RCC 7860 (cell line): Measurements from ENCODE around the gene ACSM6.
"Not testable (repeated sequence)": the region's sequence is repeated elsewhere in the genome, so short reads cannot be mapped to it uniquely, and the experiment has no call there.

Experiments used
- DNase-seq: peaks from one replicate; pipeline ENCODE4 v3.0.0-alpha.2; 2015; ENCODE audit warnings: low spot score
- FAIRE-seq: peaks from 2 replicates; lab custom pipeline; 2012; peaks lifted over from hg19 to GRCh38; lab: Jason Lieb, UNC

The ACSM6 gene, protein sequence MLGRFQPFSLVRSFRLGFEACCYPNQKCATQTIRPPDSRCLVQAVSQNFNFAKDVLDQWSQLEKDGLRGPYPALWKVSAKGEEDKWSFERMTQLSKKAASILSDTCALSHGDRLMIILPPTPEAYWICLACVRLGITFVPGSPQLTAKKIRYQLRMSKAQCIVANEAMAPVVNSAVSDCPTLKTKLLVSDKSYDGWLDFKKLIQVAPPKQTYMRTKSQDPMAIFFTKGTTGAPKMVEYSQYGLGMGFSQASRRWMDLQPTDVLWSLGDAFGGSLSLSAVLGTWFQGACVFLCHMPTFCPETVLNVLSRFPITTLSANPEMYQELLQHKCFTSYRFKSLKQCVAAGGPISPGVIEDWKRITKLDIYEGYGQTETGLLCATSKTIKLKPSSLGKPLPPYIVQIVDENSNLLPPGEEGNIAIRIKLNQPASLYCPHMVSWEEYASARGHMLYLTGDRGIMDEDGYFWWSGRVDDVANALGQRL

DNA sequence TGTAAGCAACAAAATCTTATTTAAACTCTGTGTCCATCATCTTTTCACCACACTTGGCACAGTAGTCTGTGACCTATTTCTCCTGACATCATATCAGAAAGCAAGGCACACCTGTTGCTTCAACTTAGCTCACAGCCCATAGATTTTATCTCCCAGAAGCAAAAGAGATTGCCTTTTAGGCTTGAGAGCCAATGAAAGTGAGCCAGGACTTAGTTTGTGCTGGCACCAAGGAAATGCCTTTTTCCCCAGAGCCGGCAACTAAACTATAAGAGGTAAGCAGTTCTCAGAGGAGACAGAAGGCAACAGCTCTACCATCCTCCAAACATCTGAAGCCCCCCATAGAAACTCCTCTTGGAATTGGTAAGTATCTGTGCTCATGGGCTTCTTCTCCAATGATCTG lies at the start of gene ACSM6:
ACSM6 (plus strand) TSS at position 295 of the 400 bp plus-strand sequence. CDS start 248 bp downstream, outside the sequence.
- DNase-seq, result no peak
- FAIRE-seq, result no peak

DNA sequence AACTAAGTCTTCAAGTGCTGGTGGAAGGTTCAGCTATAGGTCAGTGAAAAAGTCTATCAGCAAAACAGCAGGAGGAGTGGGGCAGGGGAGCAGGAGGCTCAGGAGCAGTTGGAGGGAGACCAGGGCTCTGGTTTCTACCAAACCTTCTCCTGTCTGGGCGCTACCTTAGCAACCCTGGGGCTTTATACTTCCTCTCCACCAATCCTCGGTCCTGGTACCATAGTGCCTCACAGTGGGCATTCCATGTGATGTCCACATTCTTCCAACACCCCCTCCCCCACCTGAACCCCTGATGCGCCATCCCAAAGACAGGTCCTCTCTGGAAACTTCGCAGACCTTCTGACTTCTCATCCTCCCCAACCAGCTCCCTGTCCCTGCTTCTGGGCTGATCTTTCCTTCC lies 25.3 kb upstream of the ACSM6 start:
- no peak for FAIRE-seq
- DNase-seq, result no peak

DNA sequence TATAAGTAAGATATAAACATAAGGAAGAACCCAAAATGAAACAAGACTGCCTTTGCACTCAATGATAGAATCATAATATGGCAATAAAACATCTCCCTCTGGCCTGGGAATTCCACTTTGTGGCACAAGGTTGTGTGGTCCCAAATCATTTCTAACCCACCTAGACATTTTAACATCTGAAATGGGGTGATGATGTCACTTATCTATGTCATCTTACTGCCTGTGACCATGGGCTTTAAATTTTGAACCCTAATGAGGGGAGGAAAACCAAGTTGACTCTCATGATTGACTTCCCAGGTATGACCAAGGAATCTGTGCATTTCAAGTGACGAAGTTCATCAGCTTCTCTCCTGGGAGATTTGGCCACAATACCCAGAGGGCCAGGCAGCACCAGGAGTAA lies 24.5 kb upstream of the ACSM6 start:
- no peak for DNase-seq
- FAIRE-seq, result no peak

DNA sequence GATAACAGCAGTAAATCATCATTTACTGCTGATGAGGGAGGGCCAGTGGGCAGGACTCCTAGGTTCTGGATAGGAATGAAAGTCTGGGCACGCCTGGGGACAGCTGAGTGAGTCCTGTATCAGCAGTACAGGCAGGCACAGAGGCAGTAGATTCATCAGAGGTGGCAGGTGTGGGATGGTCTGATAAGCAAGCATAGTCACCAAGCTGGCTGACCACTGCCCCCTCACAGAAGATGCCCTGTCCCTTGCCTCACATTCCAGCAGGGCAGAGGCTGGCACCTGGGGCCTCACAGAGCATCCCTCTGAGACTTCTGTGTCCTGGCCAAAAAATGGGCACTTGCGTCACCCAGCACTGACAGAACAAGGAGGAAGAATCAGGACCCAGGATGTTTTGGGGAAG lies 23.2 kb upstream of the ACSM6 start:
- FAIRE-seq (no peak), DNase-seq (no peak)

DNA sequence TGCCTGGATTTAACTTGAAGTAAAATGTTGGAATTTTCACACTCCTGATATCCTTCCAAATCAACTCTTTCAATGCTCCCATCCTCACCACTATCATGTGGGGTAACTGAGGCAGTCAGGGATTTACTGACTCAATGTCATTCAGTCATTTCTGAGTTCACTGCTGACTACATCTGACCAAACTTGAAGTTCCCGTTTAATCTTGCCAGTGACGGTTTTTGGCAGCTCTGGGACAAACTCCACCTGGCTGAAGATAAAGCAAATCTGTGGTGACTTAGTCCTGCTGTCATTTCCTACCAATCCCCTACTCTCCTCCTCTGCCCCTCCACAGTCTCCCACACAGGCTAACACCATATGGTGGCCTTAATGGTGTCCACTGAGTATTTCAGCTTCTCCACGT lies 22.7 kb upstream of the ACSM6 start:
- FAIRE-seq, result no peak
- no peak for DNase-seq

DNA sequence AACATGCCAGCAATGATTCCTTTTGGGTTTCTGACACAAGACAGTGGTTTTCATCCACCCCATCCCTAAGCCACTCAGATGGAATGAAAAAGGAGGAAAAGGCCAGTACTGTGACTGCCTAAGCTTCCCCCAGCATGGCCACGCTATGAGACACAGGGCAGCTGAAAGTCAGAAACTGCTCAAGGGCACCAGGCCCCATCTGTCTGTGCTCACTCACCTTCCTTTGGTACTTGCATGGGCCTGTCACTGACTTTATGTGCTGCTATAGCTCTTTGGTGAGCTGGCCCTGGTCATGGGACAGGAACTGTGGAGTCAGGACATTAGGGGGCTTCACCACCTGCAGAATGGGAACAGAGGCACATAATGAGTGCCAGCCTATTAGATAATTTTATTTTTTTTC lies 21.2 kb upstream of the ACSM6 start:
- DNase-seq, result no peak
- no peak for FAIRE-seq

DNA sequence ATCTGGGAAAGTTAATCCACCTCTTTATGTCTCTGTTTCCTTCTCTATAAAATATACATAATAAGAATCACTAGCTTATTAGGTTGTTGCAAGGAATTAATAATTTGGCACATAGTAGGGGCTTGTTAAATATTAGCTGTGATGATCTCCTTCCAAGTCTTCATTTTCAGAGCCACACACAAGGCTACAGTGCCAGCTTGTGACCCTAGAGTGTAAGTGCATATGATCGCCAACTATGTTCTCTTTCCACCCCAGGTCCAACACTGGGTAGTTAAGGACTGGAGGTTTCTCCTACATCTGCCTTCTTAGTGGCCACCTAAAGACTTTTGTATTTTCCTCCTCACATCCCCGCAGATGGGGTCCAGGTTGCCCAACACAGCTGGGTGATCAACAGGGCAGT lies 17.9 kb upstream of the ACSM6 start:
- FAIRE-seq (no peak), DNase-seq (no peak)

DNA sequence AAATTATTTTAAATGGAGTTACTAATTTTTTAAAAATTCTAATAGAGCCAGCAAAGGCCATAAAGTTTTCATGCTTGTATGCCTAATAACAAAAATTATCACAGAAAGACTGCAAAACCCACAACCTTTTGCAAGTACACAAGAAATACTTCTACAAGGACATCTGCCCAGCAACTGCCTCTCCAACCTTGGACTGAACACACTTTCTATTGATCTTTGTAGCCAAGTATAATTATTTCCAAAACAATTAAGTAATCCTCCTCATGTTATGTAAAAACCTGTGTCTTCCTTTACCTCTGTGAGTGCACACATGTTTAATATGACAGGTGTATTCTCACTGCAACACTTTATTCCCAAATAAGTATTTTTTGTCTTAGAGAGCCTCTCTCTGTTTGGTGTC lies 16.6 kb upstream of the ACSM6 start:
- FAIRE-seq, result no peak
- DNase-seq, result no peak

DNA sequence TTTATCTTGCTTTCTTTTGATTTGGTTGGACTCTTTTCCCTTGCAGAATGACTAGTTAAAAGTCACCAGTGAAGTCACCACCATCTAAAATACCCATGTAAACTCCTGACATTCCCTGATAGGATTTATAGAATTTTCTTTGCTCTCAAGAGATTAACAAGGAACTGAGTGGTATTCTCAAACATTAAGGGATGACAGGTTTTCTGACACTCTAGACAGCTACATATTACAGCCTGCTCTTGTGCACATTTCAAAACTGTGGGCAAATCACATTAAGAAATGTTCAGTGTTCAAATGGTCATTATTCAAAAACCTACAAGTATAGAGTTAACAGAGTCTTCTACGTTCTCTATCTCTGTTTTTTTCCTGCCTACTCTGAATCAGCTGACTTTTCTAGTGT lies 15.8 kb upstream of the ACSM6 start:
- FAIRE-seq (no peak), DNase-seq (no peak)

DNA sequence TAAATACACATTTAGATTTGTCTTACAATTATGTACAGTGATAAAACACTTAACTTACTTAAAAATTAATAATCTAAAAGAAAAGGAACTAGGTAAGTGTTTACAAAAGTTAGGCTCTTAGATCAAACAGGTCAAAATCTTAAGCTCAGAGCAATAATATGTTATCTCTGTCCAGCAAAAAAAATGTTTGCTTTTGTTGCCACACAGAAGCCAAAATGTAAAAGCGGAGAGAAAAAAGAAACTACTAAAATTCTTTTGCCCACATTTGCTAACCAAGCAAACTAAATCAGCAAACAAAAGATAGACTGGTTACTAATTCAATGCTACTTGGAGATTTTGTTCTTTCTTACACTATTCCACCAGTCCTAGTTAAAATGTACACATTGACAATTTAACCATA lies 15.2 kb upstream of the ACSM6 start:
- no peak for FAIRE-seq
- DNase-seq, result no peak

DNA sequence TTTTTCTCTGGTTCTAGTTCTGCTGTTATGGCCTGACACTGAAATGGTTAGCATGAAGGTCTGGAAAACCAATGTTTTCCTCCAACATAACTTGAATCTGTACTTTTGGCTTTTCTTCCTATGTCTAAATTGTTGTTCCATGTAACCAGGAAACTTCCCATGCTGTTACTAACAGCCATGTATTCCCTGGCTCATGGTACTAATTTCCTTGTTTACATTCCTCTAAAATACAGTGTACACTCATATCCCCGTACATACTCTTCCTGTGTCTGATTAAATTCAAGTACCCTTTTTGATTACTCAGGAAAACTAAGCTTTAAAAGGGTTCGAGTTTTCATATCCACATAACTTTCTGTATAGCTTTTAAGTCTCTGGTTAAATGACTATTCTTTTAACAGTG lies 12.3 kb upstream of the ACSM6 start:
- no peak for FAIRE-seq
- no peak for DNase-seq

DNA sequence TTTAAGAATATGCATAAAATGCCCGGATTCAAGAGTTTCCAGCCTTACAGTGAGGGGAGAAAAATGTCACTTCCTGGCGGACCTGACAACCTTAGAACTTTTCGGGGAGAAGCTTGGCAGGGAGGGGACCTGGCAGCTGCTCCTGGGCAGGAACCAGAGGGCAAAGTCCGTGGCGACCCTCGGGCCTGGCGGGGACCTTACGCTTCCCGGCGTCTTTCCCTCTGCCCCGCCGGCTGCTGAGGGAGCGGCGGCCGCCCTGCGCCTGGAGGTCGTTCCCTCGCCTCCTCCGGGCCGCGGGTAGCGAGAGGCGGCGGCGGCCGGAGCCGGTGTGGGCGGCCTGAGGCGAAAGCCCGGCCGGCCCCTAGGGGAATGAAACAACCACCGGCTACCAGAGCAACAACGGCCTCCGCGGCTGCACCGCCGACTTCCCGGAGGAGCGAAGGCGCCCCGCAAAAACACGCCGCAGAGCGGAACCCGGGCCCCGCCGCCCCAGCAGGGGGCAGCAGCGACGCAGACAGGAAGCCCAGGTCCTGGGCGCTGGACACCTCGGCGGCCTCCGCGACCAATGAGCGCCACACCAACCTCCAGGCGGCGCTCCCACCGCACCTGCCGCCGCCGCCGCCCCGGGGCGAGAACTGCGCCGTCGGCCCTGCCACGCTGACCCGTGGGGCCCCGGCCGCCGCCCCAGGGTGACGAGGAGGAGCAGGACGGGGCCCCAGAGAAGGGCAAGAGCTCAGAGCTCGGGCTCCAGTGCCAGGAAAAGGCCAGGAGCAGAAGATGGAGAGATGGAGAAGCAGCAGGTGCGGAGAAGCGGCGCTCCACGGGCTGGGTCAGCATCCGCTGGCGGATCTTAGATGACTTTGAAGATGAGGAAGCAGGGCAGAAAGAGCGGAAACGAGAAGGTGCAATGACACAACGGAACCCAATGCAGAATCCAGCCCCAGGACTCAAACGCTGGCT lies 10.5 kb upstream of the ACSM6 start:
- DNase-seq (peak; percentile 74), FAIRE-seq (no peak)

DNA sequence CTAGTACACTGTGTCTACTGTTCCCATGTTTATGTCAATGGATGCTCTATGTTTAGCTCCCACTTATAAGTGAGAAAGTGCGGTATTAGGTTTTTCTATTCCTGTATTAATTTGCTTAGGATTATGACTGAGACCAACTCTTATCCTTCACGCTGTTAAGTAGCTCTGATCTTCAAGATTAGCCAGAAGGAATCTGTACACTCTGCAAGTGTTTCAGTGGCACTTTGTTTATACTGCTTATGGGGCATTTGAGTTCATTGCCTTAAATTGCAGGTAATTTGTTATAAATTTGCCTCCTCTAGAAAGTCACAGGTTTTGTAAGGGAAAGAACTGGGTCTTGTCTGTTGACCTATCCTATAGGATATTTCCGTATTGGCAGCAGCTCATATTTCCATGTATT lies 6.4 kb upstream of the ACSM6 start:
- FAIRE-seq (no peak), DNase-seq (no peak)

DNA sequence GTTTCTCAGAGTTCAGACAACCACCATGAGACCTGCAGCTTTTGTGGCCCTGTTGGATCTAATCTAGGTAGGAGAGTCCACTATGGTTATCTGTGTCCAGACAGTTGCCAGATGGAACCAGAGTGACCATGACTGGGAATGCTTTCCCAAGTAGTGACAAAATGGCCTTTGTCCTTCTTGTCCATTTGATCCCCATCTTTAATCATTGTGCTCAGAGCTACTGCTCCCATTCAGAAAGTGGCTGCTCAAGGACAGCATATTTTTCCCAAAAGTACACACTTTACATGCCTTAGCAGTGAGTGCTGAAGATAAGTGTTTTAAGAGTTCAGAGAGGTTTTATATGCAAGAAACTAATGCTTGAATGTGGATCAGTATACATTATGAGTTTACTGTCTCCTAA lies 5.4 kb upstream of the ACSM6 start:
- DNase-seq (no peak), FAIRE-seq (no peak)

DNA sequence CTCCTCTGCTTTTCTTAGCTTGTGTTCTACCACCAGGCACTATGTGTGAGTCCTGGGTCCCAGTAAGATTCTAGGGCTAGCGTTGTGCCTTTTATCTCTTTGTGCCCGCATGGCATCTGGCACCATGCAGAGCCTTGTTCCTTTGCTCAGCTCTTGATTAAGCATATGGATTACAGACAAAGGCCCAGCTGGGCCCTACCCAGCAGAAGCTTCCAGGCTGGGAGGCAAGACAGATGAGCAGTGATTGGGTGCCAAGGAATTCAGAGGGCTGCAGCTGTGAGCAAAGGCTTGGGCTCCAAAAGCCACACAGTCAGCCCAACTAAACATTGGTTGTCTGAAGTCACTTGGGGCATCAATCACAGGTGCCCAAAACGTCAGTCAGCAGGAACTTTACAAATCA lies 2.0 kb downstream of the ACSM6 start:
- DNase-seq (no peak), FAIRE-seq (no peak)

DNA sequence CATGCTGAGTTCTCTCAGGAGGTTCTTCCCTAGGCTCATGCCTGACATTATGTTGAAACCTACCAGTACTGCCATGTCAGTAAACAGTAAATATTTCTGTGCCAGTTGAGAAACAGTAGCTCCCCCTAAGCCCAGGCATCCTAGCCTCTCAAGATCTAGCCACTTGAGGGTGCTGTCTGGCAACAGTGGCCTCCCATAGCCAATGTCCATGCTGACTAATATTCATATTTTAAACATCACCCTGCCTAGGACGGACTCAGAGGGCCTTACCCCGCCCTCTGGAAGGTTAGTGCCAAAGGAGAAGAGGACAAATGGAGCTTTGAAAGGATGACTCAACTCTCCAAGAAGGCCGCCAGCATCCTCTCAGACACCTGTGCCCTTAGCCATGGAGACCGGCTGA lies 7.7 kb downstream of the ACSM6 start:
- DNase-seq, result no peak
- no peak for FAIRE-seq

DNA sequence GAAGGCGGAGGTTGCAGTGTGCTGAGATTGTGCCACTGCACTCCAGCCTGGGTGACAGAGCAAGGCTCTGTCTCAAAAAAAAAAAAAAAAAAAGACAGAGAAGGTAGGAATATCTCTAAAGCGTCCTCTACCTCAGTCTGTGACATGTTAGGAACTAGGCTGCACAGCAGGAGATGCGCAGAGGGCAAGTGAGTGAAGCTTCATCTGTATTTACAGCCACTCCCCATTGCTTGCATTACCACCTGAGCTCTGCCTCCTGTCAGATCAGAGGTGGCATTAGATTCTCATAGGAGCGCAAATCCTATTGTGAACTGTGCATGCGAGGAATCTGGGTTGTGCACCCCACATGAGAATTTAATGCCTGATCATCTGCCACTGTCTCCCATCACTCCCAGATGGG lies 8.8 kb downstream of the ACSM6 start:
- not testable (repeated sequence) for FAIRE-seq, DNase-seq

DNA sequence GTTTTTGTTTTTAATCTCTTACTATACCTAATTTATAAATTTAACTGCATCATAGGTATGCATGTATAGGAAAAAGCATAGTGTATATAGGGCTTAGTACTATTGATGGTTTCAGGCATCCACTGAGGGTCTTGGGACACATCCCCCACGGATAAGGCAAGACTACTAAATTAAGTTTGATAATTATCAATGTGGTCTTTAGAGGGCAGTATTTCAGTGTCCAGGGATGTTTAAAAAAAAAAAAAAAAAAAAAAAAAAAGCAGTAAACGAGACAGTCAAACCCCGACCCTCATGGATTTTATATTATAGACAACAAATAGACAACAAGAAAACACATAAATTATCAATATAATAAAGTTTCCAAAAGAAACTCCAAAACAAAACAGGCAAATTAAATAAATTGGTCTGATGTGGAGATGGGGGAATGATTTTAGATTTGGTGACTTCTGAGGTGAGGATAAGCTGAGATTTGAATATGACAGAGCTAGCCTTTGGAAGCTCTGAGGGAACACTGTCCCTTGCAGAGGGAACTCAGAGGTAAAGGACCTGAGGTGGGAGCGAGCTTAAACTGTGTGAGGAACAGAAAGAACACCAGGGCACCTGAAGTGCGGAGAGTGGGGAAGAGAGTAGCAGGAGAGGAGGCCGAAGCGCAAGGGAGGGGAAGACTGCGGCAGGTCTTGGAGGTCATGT lies 14.8 kb downstream of the ACSM6 start:
- no peak for DNase-seq
- FAIRE-seq, result peak; percentile 77

DNA sequence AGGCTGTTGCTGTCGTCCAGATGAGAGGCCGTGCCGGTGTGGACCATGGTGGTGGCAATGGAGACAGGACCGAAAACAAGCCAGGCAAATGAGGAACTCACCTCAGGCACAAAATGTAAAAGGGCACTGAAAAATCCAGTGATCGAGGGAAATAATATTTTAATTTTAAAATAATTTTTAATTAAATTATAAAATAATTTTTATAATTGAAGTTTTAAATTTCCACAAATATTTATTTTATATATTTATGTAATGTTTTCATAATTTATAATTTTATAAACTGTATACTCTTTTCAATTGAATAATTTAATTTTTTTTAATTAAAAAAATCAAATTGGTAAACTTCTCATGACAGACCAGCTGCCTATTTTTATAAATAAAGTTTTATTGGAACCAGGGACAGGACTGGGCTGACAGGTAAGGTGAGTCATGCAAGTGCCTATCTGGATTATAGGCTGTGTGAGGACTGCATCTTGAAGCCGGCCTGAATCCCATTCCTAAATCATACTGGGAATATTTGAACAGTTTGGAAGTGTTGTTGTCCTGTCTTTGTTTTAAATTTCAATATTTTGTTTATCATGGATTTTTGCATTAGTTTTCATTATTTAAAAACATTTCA lies 15.6 kb downstream of the ACSM6 start:
- DNase-seq (no peak), FAIRE-seq (peak; percentile 86)

DNA sequence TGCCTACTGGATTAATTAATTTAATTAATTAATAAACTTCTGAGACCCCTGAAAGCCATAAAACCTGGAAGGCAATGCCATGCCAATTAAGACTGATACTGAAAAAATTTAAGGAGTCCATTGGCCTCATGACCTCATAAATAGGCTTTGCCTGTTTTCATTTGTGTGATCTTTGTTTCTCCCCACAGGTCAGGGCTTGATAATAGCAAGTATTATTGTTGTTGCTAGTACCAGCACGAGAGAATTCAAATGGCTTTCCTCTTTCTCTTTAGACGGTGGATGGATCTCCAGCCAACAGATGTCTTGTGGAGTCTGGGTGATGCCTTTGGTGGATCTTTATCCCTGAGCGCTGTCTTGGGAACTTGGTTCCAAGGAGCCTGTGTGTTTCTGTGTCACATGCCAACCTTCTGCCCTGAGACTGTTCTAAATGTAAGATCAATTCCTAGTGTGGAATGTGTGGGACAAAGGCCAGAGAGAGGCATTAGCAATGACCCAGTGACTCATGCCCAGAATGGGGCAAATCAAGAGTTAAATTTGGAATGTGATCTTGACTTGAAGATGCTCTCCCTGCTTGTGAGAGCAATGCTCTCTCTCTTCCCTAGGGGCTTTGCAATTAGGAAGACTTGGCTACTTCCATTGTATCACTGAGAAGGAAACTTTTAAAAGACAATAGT lies 17.7 kb downstream of the ACSM6 start:
- peak; percentile 67 for FAIRE-seq
- peak; percentile 57 for DNase-seq
